Measurements from ENCODE around the gene RRAGD. TPM values are rescaled to one million over a fixed set of nuclear protein-coding genes. Genes with fewer than 3 reads are reported as not detected.

The RRAGD gene
- total RNA-seq, 1 experiment from 2014 or later, result 27.8 TPM

GRCh38 chr6:89449193-89449592 is 37.1 kb upstream of the RRAGD start:
- no peaks in the 10 kb centered on the region for H3K4me1 ChIP-seq (ENCODE audit: control insufficient read depth, insufficient read depth, low read length)
- intact Hi-C loops (cut with micrococcal nuclease; ENCODE audit: unreplicated experiment) (no loop called here), in situ Hi-C loops (cut with HindIII; ENCODE audit: low pct_unique_long_range_greater_than_20kb, low sequenced_read_pairs) (no loop called here)
- POLR2A ChIA-PET, result no interaction called here
- H3K27ac ChIP-seq (ENCODE audit: low read length), result no peak overlapping the region
- no peak for ATAC-seq
- H3K4me3 ChIP-seq (ENCODE audit: low read depth in 2 of 2, low read length in 2 of 2), result no peak overlapping the region
- no TSS peak for BruUV-seq (replicated peaks)
- no peaks in the 10 kb centered on the region for H3K9me3 ChIP-seq (ENCODE audit: control insufficient read depth, insufficient read depth, low read depth, low read length)
- TF ChIP-seq TCF7L2 (IDR thresholded peaks at IDR 0.05; ENCODE audit: low read depth, low read length) (no peak), POLR2AphosphoS5 (IDR thresholded peaks at IDR 0.05; ENCODE audit: low read depth, low read length) (no peak), CTCF (IDR thresholded peaks at IDR 0.05) (no peak), SIN3A (IDR thresholded peaks at IDR 0.05; ENCODE audit: borderline replicate concordance, insufficient read depth, low read depth, low read length) (no peak), REST (IDR thresholded peaks at IDR 0.05; ENCODE audit: insufficient read depth in 1 of 2, low read depth in 2 of 2, low read length in 1 of 2) (no peak)
- CTCF ChIA-PET, result no interaction called here
- H3K36me3 ChIP-seq (ENCODE audit: control insufficient read depth, insufficient read depth, low read length), result no peaks in the 10 kb centered on the region
- H3K27me3 ChIP-seq (ENCODE audit: control insufficient read depth, insufficient read depth, low read length), result no peaks in the 10 kb centered on the region
- no peak for DNase-seq (ENCODE audit: low read depth, low spot score)

- DNase-seq (ENCODE audit: low read depth, low spot score) (no peak), ATAC-seq (no peak)
- CTCF ChIA-PET, result no interaction called here
- POLR2A ChIA-PET, result interaction anchor here (0.6 kb wide), 1 partner anchor 323 kb away, joined by 3 read pairs; no protein-coding TSS in a partner anchor
- no peaks in the 10 kb centered on the region for H3K36me3 ChIP-seq (ENCODE audit: control insufficient read depth, insufficient read depth, low read length)
- TF ChIP-seq CTCF (IDR thresholded peaks at IDR 0.05) (no peak), REST (IDR thresholded peaks at IDR 0.05; ENCODE audit: insufficient read depth in 1 of 2, low read depth in 2 of 2, low read length in 1 of 2) (no peak), POLR2AphosphoS5 (IDR thresholded peaks at IDR 0.05; ENCODE audit: low read depth, low read length) (no peak), TCF7L2 (IDR thresholded peaks at IDR 0.05; ENCODE audit: low read depth, low read length) (no peak), SIN3A (IDR thresholded peaks at IDR 0.05; ENCODE audit: borderline replicate concordance, insufficient read depth, low read depth, low read length) (no peak)
- BruUV-seq (replicated peaks), result no TSS peak
- intact Hi-C loops (cut with micrococcal nuclease; ENCODE audit: unreplicated experiment) (no loop called here), in situ Hi-C loops (cut with HindIII; ENCODE audit: low pct_unique_long_range_greater_than_20kb, low sequenced_read_pairs) (no loop called here)
- no peak overlapping the region for H3K27ac ChIP-seq (ENCODE audit: low read length)
- no peak overlapping the region for H3K4me3 ChIP-seq (ENCODE audit: low read depth in 2 of 2, low read length in 2 of 2)
- no peaks in the 10 kb centered on the region for H3K4me1 ChIP-seq (ENCODE audit: control insufficient read depth, insufficient read depth, low read length)
- no peaks in the 10 kb centered on the region for H3K9me3 ChIP-seq (ENCODE audit: control insufficient read depth, insufficient read depth, low read depth, low read length)
- H3K27me3 ChIP-seq (ENCODE audit: control insufficient read depth, insufficient read depth, low read length), result peaks cover 3% of the 10 kb centered on the region; the same call in 1 of the 2 replicates
Observed at GRCh38 chr6:89443658-89444057, 31.6 kb upstream of the RRAGD start.

Data from Panc1 (cell line).